ENCODE measurements around the gene RBM5.

Gene RBM5

DNA sequence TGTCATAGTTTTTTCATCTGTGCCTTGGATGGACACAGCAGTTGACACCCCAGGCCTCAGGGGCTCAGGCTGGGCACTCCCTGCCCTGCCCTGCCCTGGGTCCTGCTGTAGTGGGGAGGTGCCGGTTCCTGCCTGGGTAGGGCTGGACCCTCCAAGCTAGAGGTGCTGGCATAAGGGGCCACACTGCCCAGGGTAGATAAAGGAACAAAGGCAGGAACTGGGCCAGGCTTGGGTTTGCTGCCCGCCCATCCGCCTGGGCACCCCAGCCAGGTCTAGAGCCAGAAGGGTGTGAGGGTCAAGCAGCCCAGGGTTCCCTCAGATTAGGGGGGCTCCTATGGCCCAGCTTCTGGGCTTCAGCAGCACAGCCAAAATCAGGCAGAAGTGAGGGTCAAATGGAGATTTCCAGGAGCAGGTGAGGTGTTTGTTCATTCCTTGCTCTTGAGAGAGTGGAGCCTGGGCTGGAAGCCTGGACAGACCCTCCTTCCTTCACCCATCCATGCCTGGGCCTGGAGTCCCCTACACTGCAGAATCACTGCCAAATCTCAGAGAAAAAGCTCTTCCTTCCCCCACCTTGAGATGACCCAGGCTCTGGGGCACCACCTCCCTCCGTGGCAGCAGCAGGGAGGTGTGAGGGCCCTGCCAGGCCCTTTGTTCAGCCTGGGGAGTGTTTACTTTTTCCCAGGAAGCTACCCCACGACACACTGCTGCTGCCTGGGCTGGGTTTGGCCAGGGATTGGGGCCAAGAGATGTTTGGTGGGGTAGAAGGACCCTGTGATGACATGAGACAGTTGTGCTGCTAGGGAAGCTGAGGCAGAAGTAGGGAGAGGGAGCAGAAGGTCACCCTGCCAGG lies 73.5 kb downstream of the RBM5 start:
- no peak for DNase-seq

DNA sequence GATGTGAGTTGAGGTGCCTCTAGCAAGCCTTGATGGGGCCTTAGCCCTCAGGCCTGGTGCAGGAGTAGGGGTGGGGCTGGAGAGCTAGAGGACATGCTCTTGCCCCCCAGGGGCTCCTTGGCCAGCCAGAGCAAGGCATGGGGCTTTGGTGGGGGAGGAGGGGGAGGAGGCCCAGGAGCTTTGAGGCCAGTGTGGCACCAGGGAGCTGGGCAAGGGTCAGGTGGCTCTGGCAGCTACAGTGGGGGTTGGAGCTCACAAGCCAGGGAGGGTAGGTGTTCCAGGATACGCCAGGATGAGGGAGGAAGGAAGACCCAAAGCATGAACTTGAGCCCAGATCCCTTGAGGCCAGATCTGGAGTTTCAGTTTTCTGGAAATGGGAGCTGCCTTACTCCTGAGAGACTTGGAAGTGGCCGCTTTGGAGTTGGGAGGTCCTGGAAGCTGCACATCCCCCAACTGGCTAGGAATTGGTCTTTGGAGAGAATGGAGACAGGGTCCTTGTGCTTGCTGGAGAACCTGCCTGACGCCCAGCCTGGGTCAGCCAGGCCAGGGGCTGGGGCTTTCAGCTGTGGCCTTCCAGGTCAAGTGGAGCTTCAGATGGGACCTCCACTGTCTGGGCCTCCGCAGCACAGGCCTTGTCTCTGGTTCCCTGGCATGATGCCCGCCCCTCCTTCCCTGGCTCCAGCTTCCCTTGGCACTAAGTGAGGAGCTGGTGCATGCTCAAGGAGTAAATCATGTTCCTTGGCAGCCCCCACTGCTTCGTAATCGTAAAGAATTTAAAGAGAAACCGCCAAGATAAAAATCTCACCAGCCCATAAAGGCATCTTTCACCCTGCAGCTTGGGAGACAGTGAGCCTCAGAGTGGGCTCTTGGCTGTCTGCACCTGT lies 75.1 kb downstream of the RBM5 start:
- no peak for DNase-seq

DNA sequence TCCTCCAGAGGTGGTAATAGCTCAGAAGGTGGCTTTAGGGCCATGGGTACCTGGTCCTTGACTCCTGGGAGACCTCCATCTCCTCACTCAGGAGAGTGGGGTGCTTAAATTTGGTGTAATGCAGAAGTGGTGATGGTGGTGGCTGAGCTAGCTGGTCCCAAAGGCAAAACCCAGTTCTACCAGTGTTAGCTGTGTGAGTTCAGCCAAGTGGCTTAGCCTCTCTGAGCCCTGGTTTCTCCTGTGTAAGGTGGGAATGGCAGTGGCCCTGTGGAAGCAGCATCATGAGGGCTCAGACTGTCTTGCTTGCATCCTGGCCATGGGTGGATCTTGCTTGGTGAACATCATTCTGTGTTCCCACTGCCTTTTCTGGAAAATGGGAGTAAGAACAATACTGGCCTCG lies 75.8 kb downstream of the RBM5 start:
- no peak for DNase-seq

GRCh38 chr3:50164984-50165909 lies 76.5 kb downstream of the RBM5 start:
- no peak for DNase-seq

- DNase-seq, result no peak
These were observed 77.3 kb downstream of the RBM5 start for GRCh38 chr3:50165910-50166538.

DNA sequence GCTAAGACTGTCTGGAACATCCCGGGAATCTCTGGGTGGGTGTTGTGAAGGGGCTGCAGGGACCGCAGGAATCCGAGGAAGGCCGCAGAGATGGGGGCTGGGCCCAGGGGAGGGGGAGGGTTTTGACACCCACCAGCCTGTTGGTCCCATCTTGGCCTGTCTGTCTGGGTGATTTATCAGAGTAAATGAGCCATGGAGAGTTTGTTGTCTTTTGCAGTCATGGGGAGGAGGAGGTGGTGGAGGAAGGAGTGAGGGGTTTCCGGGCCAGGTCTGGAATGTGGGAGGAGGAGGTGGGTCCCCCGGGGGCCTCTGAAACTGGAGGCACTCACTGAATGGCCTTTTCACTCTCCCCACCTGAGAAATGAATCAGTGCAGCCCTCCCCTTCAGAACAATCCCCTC lies 77.9 kb downstream of the RBM5 start:
- DNase-seq, result no peak

GRCh38 chr3:50167069-50167840 lies 78.5 kb downstream of the RBM5 start:
- DNase-seq, result no peak

- no peak for DNase-seq
These were observed 79.1 kb downstream of the RBM5 start for GRCh38 chr3:50167841-50168209.

- no peak for DNase-seq
These were observed 79.7 kb downstream of the RBM5 start for GRCh38 chr3:50168388-50168787.
